Measurements from ENCODE around the gene LRRC15. TPM values are rescaled to one million over a fixed set of nuclear protein-coding genes. Genes with fewer than 3 reads are reported as not detected.
A peak's percentile ranks its signal among the peaks of the same experiment; 100 is the strongest.

Gene LRRC15
- total RNA-seq, 2 experiments from 2014 or later, result not detected

DNA sequence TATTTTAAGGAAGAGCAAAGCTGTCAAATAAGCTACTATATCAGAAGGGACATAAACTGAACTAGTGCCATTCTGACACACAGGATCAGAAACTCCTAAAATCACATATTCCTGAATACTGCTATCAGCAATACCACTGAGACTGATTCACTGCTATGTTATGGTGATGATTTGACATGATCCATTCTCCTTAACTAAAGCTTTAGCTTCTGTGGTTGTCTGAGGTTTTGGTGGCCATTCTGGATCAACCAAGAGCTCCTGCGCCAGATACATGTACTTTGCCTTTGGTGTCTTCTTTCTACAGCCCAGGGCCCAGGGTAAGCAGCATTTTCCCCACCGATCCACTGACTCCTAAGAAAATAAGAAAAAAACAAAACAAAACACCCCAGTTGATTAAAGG, 36.2 kb upstream of the LRRC15 start:
- H3K4me2 ChIP-seq (ENCODE audit: low read length), result no peak overlapping the region
- ChIA-PET POLR2A (no interaction called here), CTCF (ENCODE audit: unreplicated experiment) (interaction anchor here (0.6 kb wide), 1 partner anchor 10 kb away, joined by 3 read pairs; no protein-coding TSS in a partner anchor)
- no peaks in the 10 kb centered on the region for H4K20me1 ChIP-seq (ENCODE audit: insufficient read depth, low read length)
- no peaks in the 10 kb centered on the region for H3K79me2 ChIP-seq (ENCODE audit: insufficient read depth, low read depth, low read length)
- DNase-seq (ENCODE audit: low spot score), result no peak
- no peak for TF ChIP-seq EZH2phosphoT487 (IDR thresholded peaks at IDR 0.05; ENCODE audit: borderline replicate concordance, low read depth, low read length)
- TF ChIP-seq, protein P1, sequence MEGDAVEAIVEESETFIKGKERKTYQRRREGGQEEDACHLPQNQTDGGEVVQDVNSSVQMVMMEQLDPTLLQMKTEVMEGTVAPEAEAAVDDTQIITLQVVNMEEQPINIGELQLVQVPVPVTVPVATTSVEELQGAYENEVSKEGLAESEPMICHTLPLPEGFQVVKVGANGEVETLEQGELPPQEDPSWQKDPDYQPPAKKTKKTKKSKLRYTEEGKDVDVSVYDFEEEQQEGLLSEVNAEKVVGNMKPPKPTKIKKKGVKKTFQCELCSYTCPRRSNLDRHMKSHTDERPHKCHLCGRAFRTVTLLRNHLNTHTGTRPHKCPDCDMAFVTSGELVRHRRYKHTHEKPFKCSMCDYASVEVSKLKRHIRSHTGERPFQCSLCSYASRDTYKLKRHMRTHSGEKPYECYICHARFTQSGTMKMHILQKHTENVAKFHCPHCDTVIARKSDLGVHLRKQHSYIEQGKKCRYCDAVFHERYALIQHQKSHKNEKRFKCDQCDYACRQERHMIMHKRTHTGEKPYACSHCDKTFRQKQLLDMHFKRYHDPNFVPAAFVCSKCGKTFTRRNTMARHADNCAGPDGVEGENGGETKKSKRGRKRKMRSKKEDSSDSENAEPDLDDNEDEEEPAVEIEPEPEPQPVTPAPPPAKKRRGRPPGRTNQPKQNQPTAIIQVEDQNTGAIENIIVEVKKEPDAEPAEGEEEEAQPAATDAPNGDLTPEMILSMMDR (conservative IDR thresholded peaks at IDR 0.05; ENCODE audit: low read length), result no peak
- no peaks in the 10 kb centered on the region for H3K9me3 ChIP-seq (ENCODE audit: low read length)
- H2AFZ ChIP-seq (ENCODE audit: low read length), result no peak overlapping the region
- H3K27ac ChIP-seq (ENCODE audit: low read depth, low read length, poor library complexity, severe bottlenecking), result no peak overlapping the region
- no peaks in the 10 kb centered on the region for H3K4me1 ChIP-seq (ENCODE audit: insufficient read depth, low read length, poor library complexity, severe bottlenecking)
- intact Hi-C loops (cut with micrococcal nuclease; ENCODE audit: unreplicated experiment), result no loop called here
- no TSS peak for BruUV-seq (replicated peaks)
- H3K36me3 ChIP-seq (ENCODE audit: insufficient read depth, low read length), result peaks cover 20% of the 10 kb centered on the region; the same call in 1 of the 2 replicates
- no peaks in the 10 kb centered on the region for H3K9me2 ChIP-seq (ENCODE audit: insufficient read depth, low read length)
- H3K4me3 ChIP-seq (ENCODE audit: low read depth, low read length, poor library complexity, severe bottlenecking), result no peak overlapping the region

DNA sequence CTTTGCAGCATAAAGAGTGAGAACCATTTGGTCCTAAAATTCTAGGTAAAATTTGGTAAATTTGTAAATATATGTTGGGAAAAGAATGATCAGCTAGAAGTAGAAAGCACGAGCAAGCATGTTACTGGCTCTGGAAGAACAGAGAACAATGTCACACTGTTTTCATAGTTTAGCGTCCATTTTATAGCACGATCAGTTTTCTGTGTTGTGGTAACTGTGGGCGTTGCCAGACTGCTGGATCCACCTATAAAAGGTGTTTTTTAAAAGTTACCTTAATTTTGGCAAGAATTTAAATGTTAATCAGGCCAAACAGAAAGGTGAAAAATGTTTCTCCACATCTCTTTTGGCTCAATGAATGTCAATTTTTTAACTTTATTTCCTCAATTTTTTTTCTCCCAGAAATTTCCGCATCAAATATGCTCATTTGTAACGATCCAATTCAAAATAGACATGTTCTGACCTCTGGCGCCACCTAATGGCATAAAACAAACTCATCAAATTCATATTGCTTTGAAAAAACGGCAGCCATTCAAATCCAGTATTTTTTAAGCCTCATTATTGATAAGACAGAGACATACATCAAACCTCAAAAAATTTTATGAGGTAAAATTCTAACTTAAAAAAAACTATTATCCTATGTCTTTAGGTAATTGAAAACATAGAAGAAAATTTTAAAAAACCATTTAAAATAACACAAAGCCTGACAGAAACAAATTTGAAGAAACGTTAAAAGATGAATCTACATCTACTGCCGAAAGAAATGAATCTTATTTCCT, 35.0 kb upstream of the LRRC15 start:
- Histone ChIP-seq H3K27ac (ENCODE audit: low read depth, low read length, poor library complexity, severe bottlenecking) (no peak overlapping the region), H3K4me1 (ENCODE audit: insufficient read depth, low read length, poor library complexity, severe bottlenecking) (peaks cover 8% of the 10 kb centered on the region), H3K79me2 (ENCODE audit: insufficient read depth, low read depth, low read length) (no peaks in the 10 kb centered on the region), H3K9me3 (ENCODE audit: low read length) (no peaks in the 10 kb centered on the region), H3K36me3 (ENCODE audit: insufficient read depth, low read length) (peaks cover 20% of the 10 kb centered on the region; the same call in 1 of the 2 replicates), H2AFZ (ENCODE audit: low read length) (no peak overlapping the region), H3K4me3 (ENCODE audit: low read depth, low read length, poor library complexity, severe bottlenecking) (no peak overlapping the region), H3K9me2 (ENCODE audit: insufficient read depth, low read length) (no peaks in the 10 kb centered on the region), H4K20me1 (ENCODE audit: insufficient read depth, low read length) (no peaks in the 10 kb centered on the region), H3K4me2 (ENCODE audit: low read length) (no peak overlapping the region)
- DNase-seq (ENCODE audit: low spot score), result peak; percentile 62
- POLR2A ChIA-PET, result interaction anchor here (0.6 kb wide), 1 partner anchor 730 kb away, joined by 4 read pairs; no protein-coding TSS in a partner anchor
- BruUV-seq (replicated peaks), result no TSS peak
- intact Hi-C loops (cut with micrococcal nuclease; ENCODE audit: unreplicated experiment), result loop anchor here (1.0 kb wide), 1 partner anchor 70 kb away; no protein-coding TSS in a partner anchor
- CTCF ChIA-PET (ENCODE audit: unreplicated experiment), result interaction anchor here (1.2 kb wide), 1 partner anchor 71 kb away, joined by 3 read pairs; no protein-coding TSS in a partner anchor
- TF ChIP-seq, protein P1 (conservative IDR thresholded peaks at IDR 0.05; ENCODE audit: low read length), result peak; percentile 99
- TF ChIP-seq EZH2phosphoT487 (IDR thresholded peaks at IDR 0.05; ENCODE audit: borderline replicate concordance, low read depth, low read length), result no peak

GRCh38 chr3:194401868-194402329, 32.4 kb upstream of the LRRC15 start:
- TF ChIP-seq, protein P1 (conservative IDR thresholded peaks at IDR 0.05; ENCODE audit: low read length), result no peak
- no peak for TF ChIP-seq EZH2phosphoT487 (IDR thresholded peaks at IDR 0.05; ENCODE audit: borderline replicate concordance, low read depth, low read length)
- BruUV-seq (replicated peaks), result no TSS peak
- intact Hi-C loops (cut with micrococcal nuclease; ENCODE audit: unreplicated experiment), result no loop called here

More at GRCh38 chr3:194401868-194402329, 32.4 kb upstream of the LRRC15 start:
- Histone ChIP-seq H2AFZ (ENCODE audit: low read length) (no peak overlapping the region), H3K9me3 (ENCODE audit: low read length) (no peaks in the 10 kb centered on the region), H3K79me2 (ENCODE audit: insufficient read depth, low read depth, low read length) (no peaks in the 10 kb centered on the region), H3K4me2 (ENCODE audit: low read length) (no peak overlapping the region), H3K4me3 (ENCODE audit: low read depth, low read length, poor library complexity, severe bottlenecking) (no peak overlapping the region), H4K20me1 (ENCODE audit: insufficient read depth, low read length) (no peaks in the 10 kb centered on the region), H3K4me1 (ENCODE audit: insufficient read depth, low read length, poor library complexity, severe bottlenecking) (peaks cover 9% of the 10 kb centered on the region), H3K9me2 (ENCODE audit: insufficient read depth, low read length) (no peaks in the 10 kb centered on the region), H3K27ac (ENCODE audit: low read depth, low read length, poor library complexity, severe bottlenecking) (no peak overlapping the region), H3K36me3 (ENCODE audit: insufficient read depth, low read length) (peaks cover 10% of the 10 kb centered on the region; the same call in 1 of the 2 replicates)
- ChIA-PET CTCF (ENCODE audit: unreplicated experiment) (no interaction called here), POLR2A (interaction anchor here (0.7 kb wide), 1 partner anchor 13 kb away, joined by 4 read pairs; no protein-coding TSS in a partner anchor)
- no peak for DNase-seq (ENCODE audit: low spot score)
